Fibroblast of skin of right biceps (primary cell): ENCODE measurements around the gene RNF125.

Source experiments
- DNase-seq: peaks from one replicate; pipeline ENCODE4 v3.0.0-alpha.2; 2013

RNF125 gene

DNA sequence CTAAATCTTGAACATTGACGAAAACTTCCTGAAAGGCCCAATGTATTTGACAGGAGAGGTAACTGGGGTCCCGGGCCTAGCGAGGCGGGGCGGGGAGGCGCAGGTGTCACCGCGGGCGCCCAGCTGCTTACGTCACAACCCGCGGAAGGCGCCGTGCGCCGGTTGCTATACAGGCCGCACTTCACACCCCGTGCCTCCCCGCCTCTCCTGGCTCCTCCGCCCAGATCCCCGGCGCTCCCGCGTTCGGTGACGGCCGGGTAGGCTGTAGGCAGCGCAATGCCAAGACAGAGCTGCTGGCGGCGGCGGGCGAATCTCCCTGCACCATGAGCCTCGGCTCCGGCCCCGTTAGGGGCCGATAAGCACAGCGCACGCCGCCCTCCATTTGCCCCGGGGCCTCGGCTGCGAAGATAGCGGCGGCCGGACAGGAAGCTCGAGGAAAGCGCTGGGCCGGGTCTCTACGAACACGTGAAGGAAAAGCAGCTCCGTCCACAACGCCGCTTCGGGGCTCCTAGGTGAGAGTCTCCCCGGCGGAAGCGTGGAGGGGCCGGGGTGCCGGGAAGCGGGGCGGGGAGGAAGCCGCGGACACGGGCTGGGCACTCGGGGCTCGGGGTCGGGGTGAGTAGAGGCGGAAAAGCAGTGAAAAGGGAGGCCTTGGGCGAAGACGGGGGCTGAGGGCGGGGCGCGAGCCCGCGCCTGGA lies 73.2 kb downstream of the RNF125 start, which contains the start of gene RNF138:
RNF138 (plus strand) TSS at position 151 of the 698 bp plus-strand sequence. CDS start 903 bp downstream, outside the sequence.
- DNase-seq: peak; percentile 84

DNA sequence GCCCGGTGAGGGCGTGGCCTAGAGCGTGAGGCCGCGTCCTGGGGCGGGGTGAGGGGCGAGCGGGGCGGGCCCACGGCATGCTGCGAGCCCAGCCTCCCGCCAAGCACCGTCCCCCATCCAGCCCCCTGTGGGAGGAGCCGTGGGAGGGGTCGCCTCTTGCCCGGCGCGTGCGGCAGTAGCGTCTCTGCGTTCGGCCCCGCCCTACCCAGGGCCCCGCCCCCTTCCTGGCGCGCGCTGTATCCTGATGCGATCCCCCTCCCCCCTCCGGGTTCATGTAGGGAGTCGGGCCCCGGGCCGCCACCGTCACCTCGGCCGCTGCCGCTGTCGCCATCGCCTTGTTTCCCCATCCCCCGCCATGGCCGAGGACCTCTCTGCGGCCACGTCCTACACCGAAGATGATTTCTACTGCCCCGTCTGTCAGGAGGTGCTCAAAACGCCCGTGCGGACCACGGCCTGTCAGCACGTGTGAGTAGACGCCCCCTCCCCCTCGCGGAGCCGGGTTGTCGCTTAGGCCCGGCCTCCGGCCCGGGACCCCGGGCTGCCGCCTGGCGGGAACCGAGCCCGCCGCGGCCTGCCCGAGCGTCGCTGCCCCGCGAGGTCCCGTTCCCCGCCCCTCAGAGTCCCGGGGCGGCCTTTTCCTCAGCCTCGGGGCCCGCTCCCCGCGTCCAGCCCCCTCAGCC lies 73.9 kb downstream of the RNF125 start:
- peak; percentile 97 for DNase-seq

DNA sequence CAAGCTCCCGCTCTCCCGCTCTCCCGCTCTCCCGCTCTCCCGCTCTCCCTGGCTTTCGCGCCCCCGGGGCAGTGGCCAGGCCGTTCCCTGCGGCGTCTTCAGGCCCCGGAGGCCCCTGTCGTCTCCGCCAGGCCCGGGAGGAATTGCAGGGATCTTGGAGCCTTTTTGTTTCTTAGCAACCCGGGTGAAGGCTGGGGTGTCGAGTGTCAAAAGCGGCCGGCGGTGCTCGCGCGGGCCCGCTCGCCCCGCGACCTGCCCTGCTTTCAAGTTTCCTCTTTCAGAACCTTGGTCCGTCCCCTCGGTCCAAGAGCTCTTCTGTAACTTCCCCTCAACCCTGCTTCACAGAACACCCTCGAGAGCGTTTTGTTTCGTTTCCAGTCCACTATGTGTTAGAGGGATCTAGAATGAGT lies 74.5 kb downstream of the RNF125 start:
- peak; percentile 61 for DNase-seq

DNA sequence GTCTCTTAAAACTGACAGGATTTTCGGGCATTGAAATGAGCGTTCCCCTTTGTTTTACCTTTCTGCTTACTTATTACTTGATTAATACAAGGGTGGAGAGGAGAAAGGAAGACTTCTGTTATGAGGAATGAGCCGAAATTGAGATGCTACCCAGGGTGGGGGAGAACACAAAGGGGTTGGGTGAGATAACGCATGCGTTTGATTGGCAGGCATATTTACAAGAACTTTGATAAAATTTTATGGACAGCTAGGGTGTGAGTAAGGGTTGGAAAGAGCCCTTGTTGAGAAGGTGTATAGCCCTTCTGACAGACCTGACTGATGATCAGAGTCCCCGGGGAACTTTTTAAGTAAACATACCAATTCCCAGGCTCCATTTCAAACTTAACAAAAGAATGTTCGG lies 74.9 kb downstream of the RNF125 start:
- peak; percentile 16 for DNase-seq

DNA sequence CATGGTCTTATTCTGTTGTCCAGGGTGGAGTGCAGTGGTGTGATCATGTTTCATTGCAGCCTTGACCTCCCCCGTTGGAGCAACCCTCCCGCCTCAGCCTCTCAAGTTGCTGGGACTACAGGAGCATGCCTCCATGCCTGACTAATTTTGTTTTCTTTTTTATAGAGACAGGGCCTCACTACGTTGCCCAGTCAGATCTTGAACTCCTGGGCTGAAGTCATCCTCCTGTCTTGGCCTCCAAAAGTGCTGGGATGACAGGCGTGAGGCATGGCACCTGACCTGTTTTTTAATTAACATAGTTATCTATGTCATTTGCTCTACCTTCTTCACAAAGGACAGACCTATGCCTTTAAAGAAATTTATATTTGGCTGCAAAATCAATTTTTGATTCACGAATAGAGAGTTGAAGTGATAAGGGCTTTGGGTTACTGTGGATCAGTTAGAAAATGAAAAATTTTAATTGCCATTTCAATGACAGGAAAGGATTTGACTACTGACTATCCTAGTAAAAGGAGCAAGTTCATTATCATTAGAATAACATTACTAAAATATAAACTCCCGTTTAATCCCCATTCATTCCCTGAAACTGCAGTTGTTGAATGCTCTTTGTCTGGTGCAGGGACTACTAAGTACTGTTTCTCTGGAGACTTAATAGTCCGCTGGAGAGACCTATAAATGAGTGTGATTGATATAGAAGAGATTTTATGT lies 76.7 kb downstream of the RNF125 start:
- no peak for DNase-seq

DNA sequence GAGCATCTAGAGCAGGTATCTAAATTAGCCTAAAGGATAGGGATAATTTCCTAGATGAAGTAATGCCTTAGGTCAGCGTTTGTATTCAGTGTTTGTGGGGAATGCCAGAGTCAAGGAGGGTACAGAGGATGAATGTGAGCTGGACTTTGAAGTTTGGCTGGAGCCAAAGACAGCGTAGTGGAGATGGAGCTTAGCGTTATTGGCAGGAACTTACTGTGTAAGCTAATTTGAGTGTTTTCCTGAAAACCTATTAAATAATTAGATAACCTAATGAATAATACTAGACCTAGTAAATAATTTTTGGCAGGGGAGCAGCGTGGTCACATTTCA lies 77.2 kb downstream of the RNF125 start:
- no peak for DNase-seq

DNA sequence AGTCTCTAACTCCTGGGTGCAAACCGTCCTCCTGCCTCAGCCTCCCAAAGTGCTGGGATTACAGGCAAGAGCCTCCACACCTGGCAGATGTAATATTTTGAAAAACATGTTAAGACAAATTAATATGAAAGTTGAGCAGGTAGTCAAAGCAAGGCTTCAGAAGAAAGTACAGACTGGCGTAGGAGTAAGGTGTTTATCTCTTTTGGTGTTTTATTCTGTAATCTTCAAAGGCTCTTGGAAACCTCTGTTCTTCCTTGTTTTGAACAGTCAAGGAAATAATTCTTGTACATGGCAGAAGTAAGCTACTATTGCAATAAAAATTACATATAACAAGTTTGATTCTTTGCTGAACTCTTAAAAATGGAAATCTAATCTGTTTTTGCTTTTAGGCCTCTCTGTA lies 78.3 kb downstream of the RNF125 start:
- no peak for DNase-seq

DNA sequence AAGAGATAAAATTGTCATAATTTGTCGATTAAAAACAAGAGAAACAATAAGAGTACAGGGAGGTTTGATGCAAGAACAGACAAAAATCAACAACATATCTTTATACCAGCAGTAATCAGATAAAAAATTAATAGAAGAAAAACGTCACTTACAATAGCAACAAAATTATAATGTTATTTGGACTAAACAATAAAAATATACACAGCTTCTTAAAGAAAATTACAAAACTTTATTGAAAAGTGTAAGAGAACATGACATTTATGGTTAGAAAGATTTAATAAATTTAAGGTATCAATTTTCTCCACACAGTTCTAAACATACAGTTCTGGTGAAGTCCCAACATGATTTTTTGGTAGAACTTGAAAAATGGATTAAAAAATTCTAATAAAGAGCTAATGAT lies 85.9 kb downstream of the RNF125 start:
- no peak for DNase-seq

DNA sequence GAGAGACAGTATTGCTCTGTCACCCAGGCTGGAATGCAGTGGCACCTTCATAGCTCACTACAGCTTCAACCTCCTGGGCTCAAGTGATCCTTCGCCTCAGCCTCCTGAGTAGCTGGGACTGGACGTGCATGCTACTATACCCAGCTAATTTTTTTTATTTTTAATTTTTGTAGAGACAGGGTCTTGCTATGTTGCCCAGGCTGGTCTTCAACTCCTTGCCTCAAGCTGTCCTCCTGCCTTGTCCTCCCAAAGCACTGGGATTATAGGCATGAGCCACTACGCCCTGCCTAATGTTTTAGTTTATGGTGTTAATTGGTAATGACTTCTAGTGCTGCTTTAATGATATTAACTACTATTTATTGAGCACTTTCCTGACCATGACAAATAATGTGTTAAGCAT lies 91.4 kb downstream of the RNF125 start:
- DNase-seq: no peak

DNA sequence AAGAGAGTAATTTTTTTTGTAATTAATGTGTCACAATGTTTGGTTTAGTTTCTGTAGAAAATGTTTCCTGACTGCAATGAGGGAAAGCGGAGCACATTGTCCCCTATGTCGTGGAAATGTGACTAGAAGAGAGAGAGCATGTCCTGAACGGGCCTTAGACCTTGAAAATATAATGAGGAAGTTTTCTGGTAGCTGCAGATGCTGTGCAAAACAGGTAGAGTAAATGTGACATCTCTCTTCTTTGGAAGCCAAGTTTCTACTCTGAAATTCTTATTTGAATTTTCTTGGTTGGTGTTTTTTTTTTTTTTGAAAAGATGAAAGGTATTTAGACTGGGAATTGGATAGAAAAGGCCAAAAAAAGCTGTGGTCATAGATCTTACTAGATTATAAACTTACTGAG lies 93.1 kb downstream of the RNF125 start:
- DNase-seq: no peak

DNA sequence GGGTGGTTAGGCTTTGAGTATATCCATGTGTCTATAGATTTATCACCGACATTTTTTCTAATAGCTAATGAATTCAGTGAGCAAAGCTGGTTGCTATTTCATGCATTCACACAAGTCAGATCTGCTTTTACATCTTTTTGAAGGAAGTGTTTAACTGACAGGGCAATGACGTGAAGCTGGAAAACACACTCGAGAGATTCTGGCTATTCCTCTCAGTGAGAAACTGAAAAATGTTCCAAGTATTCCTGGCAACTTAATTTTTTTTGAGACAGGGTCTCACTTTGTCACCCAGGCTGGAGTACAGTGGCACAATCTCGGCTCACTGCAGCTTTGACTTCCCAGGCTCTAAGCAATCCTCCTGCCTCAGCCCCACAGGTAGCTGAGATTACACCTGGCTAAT lies 94.2 kb downstream of the RNF125 start:
- DNase-seq: no peak

DNA sequence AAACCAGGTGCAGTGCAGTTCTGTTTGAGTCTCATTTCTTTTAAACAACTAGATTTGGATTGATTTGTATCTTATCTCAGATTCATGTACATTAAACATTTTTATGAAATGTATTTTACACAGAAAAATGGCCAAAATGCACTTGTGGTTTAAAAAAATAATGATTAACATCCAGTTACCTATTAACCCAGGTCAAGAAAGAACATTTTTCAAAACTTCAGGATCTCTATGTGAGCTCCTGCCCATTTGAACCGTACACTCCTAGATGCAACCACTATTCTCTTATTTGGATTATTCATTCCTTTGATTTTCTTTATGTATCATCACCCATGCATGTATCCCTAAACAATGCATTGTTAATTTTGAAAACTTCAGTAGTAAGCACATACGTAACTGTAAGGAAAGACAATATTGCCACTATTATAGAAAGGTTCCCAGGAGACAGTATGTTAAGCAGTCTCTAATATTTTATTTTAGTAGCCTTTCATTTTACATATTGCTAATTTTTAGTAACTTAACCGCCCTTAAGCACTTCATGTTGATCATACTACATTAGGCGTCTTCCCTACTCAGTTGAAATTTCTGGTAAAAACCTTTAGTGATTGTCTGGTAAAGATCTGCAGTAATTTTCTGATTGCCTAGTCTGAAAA lies 95.8 kb downstream of the RNF125 start:
- no peak for DNase-seq

DNA sequence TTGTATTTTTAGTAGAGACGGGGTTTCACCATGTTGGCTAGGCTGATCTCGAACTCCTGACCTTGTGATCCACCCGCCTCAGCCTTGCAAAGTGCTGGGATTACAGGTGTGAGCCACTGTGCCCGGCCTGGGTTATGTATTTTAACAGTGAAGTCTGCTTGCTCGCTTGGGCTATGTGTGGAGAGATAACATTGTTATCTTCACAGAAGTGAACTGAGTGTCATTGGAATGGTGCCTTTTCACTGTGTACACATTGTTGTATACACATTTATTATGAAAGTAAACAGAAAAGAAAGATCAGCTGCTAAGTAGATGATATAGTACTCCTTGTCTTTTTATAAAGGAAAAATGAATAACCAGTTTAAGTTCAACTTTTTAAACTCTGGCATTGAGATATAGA lies 103.4 kb downstream of the RNF125 start:
- no peak for DNase-seq
